ENCODE results near the gene C2orf78. TPM values are rescaled to one million over a fixed set of nuclear protein-coding genes. Genes with fewer than 3 reads are reported as not detected.
A peak's percentile ranks its signal among the peaks of the same experiment; 100 is the strongest.

C2orf78 gene
- total RNA-seq, 1 donor from 2014 or later = not detected

GRCh38 chr2:73827660-73828388, 43.8 kb downstream of the C2orf78 start:
- no peak for TF ChIP-seq CTCF (IDR thresholded peaks at IDR 0.05; ENCODE audit: borderline replicate concordance)
- Histone ChIP-seq H3K9me3 (replicated peaks) (no peaks in the 10 kb centered on the region), H3K36me3 (peaks cover 22% of the 10 kb centered on the region), H3K4me3 (peak overlapping the region; percentile 78), H3K4me1 (peaks cover 39% of the 10 kb centered on the region), H3K27ac (replicated peaks) (peak overlapping the region; percentile 93), H3K27me3 (ENCODE audit: low read depth) (no peaks in the 10 kb centered on the region)
- intact Hi-C loops (cut with micrococcal nuclease) = no loop called here
- no peak for DNase-seq

- H3K9me3 ChIP-seq (replicated peaks) = no peaks in the 10 kb centered on the region
- H3K4me3 ChIP-seq = peak overlapping the region; percentile 78
- intact Hi-C loops (cut with micrococcal nuclease) = no loop called here
- peaks cover 26% of the 10 kb centered on the region for H3K36me3 ChIP-seq
- no peak for DNase-seq
- TF ChIP-seq CTCF (IDR thresholded peaks at IDR 0.05; ENCODE audit: borderline replicate concordance) = no peak
- H3K27ac ChIP-seq (replicated peaks) = peak overlapping the region; percentile 93
- no peaks in the 10 kb centered on the region for H3K27me3 ChIP-seq (ENCODE audit: low read depth)
- peaks cover 42% of the 10 kb centered on the region for H3K4me1 ChIP-seq
Measured at GRCh38 chr2:73828389-73828817, 44.4 kb downstream of the C2orf78 start.

- H3K36me3 ChIP-seq = peaks cover 31% of the 10 kb centered on the region
- no peaks in the 10 kb centered on the region for H3K27me3 ChIP-seq (ENCODE audit: low read depth)
- DNase-seq = peak; percentile 97
- intact Hi-C loops (cut with micrococcal nuclease) = no loop called here
- TF ChIP-seq CTCF (IDR thresholded peaks at IDR 0.05; ENCODE audit: borderline replicate concordance) = no peak
- no peaks in the 10 kb centered on the region for H3K9me3 ChIP-seq (replicated peaks)
- peak within 1 kb of the TSS; percentile 78 for H3K4me3 ChIP-seq
- peak within 1 kb of the TSS; percentile 93 for H3K27ac ChIP-seq (replicated peaks)
- H3K4me1 ChIP-seq = peaks cover 42% of the 10 kb centered on the region
Measured at GRCh38 chr2:73828818-73829570, 45.0 kb downstream of the C2orf78 start, which contains the start of gene STAMBP. Gene STAMBP, plus strand, starts transcription at chr2:73828961. Its CDS starts 1,896 bp downstream, at chr2:73830857.

GRCh38 chr2:73830871-73831401, 47.0 kb downstream of the C2orf78 start:
- Histone ChIP-seq H3K27ac (replicated peaks) (no peak overlapping the region), H3K4me1 (peaks cover 42% of the 10 kb centered on the region), H3K9me3 (replicated peaks) (no peaks in the 10 kb centered on the region), H3K27me3 (ENCODE audit: low read depth) (no peaks in the 10 kb centered on the region), H3K4me3 (no peak overlapping the region), H3K36me3 (peaks cover 43% of the 10 kb centered on the region)
- no peak for TF ChIP-seq CTCF (IDR thresholded peaks at IDR 0.05; ENCODE audit: borderline replicate concordance)
- intact Hi-C loops (cut with micrococcal nuclease) = no loop called here
- no peak for DNase-seq

- H3K27ac ChIP-seq (replicated peaks) = peak overlapping the region; percentile 27
- peaks cover 39% of the 10 kb centered on the region for H3K4me1 ChIP-seq
- no peaks in the 10 kb centered on the region for H3K9me3 ChIP-seq (replicated peaks)
- TF ChIP-seq CTCF (IDR thresholded peaks at IDR 0.05; ENCODE audit: borderline replicate concordance) = no peak
- DNase-seq = no peak
- H3K4me3 ChIP-seq = no peak overlapping the region
- H3K36me3 ChIP-seq = peaks cover 55% of the 10 kb centered on the region
- H3K27me3 ChIP-seq (ENCODE audit: low read depth) = no peaks in the 10 kb centered on the region
- intact Hi-C loops (cut with micrococcal nuclease) = no loop called here
Measured at GRCh38 chr2:73832930-73833329, 48.9 kb downstream of the C2orf78 start.
